ENCODE measurements around the gene WWC1.

WWC1 gene

DNA sequence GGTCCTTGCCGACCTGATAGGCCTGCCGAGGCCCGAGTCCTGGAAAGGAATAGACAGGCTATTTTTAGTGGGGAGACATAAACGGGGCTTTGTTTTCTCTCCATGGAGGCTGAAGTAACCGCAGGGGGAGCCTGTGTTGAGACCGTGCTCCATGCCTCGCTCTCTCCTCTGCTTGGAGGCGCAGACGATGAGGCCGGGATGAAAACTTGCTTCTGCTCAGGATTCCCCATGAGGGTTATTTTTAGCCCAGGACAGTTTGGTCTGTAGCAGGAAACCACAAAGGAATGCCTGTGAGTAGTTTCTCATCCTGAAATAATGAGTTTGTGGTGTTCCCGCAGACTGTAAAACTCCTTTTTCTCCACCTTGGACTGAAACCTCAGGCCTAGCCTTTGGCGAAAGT lies 112.9 kb downstream of the WWC1 start:
- DNase-seq (ENCODE audit: low read depth), result no peak
- no peak overlapping the region for H3K4me3 ChIP-seq (ENCODE audit: low read depth, low read length)
- TF ChIP-seq, protein P1, sequence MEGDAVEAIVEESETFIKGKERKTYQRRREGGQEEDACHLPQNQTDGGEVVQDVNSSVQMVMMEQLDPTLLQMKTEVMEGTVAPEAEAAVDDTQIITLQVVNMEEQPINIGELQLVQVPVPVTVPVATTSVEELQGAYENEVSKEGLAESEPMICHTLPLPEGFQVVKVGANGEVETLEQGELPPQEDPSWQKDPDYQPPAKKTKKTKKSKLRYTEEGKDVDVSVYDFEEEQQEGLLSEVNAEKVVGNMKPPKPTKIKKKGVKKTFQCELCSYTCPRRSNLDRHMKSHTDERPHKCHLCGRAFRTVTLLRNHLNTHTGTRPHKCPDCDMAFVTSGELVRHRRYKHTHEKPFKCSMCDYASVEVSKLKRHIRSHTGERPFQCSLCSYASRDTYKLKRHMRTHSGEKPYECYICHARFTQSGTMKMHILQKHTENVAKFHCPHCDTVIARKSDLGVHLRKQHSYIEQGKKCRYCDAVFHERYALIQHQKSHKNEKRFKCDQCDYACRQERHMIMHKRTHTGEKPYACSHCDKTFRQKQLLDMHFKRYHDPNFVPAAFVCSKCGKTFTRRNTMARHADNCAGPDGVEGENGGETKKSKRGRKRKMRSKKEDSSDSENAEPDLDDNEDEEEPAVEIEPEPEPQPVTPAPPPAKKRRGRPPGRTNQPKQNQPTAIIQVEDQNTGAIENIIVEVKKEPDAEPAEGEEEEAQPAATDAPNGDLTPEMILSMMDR (IDR thresholded peaks at IDR 0.05; ENCODE audit: low read depth, low read length, missing control alignments), result no peak

DNA sequence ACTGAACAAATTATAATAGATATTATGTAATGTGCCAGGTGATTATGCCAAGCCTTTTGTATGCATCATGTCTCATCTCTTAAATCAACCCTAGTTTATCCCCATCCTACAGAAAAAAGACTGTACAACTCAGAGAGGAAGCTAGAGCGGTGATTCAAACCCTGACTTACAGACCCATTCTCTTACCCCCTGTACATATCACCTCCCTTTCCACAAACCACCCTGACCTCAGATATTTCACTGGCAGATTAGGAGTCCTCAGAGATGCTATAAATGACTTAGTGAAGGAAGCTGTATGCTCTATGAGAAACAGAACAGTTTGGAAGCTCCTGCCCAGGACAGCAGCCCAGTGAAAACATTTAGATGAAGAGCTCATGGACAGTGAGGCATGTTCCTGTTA lies 115.8 kb downstream of the WWC1 start:
- TF ChIP-seq, protein P1 (IDR thresholded peaks at IDR 0.05; ENCODE audit: low read depth, low read length, missing control alignments), result no peak
- H3K4me3 ChIP-seq (ENCODE audit: low read depth, low read length), result no peak overlapping the region
- DNase-seq (ENCODE audit: low read depth), result no peak

DNA sequence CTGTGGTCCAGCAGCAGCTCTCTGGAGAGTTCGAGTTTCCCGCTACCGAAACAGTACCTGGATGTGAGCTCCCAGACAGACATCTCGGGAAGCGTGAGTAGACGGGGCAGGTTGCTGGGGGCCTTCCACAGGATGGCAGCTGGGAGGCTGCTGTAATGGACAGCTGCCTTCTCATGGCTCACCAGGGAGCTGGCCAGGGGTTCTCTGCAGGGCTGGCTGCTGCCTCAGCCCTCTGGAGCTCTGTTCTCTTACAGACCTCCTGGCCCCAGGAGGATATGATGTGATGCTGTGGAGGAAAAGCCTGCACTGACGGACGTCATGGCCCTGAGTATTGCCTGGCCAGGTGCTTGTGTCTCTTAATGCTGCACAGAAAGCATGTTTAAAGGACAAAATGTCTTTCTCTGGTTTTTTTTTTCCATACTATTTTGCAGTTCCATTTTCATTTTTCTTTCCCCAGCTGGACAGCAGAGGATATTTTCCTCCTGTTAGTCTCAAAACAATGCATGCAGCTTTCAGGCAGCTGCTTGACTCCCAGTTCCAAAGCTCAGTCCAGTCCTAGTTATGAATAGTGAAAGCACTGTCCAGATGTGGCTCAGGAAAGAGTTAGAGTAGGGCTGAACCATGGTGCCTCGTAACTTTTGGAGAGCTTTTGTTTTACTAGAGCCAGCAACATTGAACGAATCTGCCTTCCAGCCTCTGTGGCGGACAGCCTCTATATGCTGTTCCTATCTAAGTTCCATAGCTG lies 117.3 kb downstream of the WWC1 start:
- no peak overlapping the region for H3K4me3 ChIP-seq (ENCODE audit: low read depth, low read length)
- no peak for DNase-seq (ENCODE audit: low read depth)
- TF ChIP-seq, protein P1 (IDR thresholded peaks at IDR 0.05; ENCODE audit: low read depth, low read length, missing control alignments), result no peak

DNA sequence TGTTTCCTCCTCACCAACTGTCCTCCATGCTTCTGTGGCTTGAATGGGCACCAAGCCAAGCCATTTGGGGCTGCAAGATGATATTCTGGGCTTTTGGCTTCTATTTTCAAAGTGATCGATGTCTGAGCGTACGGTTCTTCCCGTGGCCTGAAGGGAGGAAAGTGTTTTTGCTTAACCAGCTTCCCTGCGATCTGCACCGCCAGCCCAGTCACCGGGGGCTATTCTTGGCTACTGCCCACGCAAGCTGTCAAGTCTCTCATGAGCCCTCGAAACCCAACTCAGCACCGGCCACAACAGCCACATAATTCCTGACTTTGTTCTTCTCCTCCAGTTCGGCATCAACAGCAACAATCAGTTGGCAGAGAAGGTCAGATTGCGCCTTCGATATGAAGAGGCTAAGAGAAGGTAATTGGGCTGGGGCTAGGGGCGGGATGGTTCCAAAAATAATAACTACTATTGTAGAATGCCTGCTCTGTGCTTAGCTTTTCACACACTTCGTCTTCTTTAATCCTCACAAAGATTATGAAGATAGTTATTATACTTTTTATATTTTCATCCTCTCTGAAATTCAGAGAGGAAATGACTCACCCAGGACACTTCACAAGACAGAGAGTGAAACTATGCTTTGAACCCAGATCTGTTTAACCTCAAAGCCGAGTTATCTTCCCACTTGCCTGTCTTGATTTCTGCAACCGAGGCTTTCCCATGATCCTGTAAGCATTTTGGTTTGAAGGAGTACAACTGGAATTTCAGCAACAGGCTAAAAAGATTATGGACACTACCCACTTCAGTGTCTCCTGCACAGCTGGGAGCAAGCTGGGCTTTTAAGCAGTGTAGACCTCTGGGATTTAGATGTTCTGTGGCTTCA lies 118.4 kb downstream of the WWC1 start:
- H3K4me3 ChIP-seq (ENCODE audit: low read depth, low read length), result no peak overlapping the region
- TF ChIP-seq, protein P1 (IDR thresholded peaks at IDR 0.05; ENCODE audit: low read depth, low read length, missing control alignments), result no peak
- DNase-seq (ENCODE audit: low read depth), result no peak

DNA sequence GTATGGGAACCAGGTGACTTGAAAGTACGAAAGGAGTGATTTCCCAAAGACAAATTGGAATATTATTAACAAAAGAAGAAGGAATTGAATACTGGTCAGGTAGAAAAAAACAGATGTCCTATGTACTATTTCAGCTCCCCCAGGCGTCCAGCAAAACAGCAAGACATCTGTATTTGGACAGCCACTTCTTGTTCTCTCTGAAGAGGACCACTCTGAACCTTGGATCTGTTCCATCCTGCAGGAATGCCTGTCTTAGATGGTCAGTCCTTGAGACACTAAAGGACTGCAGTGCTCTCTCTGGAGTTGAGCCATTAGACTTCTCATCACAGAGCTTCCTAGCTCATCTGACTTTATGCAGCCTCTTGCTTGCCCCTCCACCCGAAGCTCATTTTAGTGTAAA lies 120.4 kb downstream of the WWC1 start:
- no peak overlapping the region for H3K4me3 ChIP-seq (ENCODE audit: low read depth, low read length)
- DNase-seq (ENCODE audit: low read depth), result no peak
- TF ChIP-seq, protein P1 (IDR thresholded peaks at IDR 0.05; ENCODE audit: low read depth, low read length, missing control alignments), result no peak

DNA sequence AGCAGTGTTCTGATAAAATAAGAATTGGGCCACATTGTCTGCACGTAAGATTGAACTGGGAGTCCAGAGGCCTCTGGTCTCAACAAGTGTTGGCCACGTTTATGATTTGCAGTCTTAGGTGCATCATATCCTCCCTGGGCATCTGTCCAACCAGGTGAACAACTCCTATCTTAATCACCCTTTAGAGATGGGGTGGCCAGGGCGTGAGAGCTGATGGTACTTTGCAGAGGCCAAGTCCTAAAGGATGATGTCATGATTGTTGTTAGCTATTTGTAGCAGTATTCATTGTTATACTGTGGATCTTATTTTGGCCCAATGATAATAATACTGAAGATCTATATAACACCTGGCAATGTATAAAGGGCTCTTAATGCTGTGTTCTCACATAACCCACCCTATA lies 121.6 kb downstream of the WWC1 start:
- H3K4me3 ChIP-seq (ENCODE audit: low read depth, low read length), result no peak overlapping the region
- TF ChIP-seq, protein P1 (IDR thresholded peaks at IDR 0.05; ENCODE audit: low read depth, low read length, missing control alignments), result no peak
- no peak for DNase-seq (ENCODE audit: low read depth)

Measured in GM12864 (cell line).